ENCODE measurements around the gene SCGB1C1. TPM values are rescaled to one million over a fixed set of nuclear protein-coding genes. Genes with fewer than 3 reads are reported as not detected.
"Not testable (repeated sequence)": the region's sequence is repeated elsewhere in the genome, so short reads cannot be mapped to it uniquely, and the experiment has no call there.

The SCGB1C1 gene
- total and polyA plus RNA-seq, 10 of the 15 experiments (the other 5 are each of a cell fraction or from before 2014, with no cell fraction given) = not detected

- H3K4me3 ChIP-seq; in situ Hi-C loops (cut with MboI); H3K9me3 ChIP-seq (replicated peaks; ENCODE audit: control insufficient read depth, insufficient read depth, low read length); H3K27ac ChIP-seq (ENCODE audit: control insufficient read depth, insufficient read depth); RAD21 ChIA-PET (ENCODE audit: unreplicated experiment); BruUV-seq (replicated peaks); H3K36me3 ChIP-seq (ENCODE audit: control insufficient read depth in 2 of 2, insufficient read depth in 2 of 2, low read length in 1 of 2); H3K4me2 ChIP-seq (ENCODE audit: control insufficient read depth, insufficient read depth); SMC1A ChIA-PET (ENCODE audit: uncharacterized antibody, unreplicated experiment); H3K4me1 ChIP-seq (ENCODE audit: control insufficient read depth, insufficient read depth, low read length); H3K79me2 ChIP-seq (ENCODE audit: control insufficient read depth, insufficient read depth, low read length); CTCF ChIA-PET; intact Hi-C loops (cut with micrococcal nuclease; ENCODE audit: unreplicated experiment); DNase-seq (ENCODE audit: low read depth, low spot score); H3K27me3 ChIP-seq (replicated peaks in 1 of 2; ENCODE audit: control insufficient read depth in 2 of 2, insufficient read depth in 2 of 2, low read length in 1 of 2); H3K9ac ChIP-seq (ENCODE audit: control insufficient read depth, insufficient read depth, low read length); H2AFZ ChIP-seq (ENCODE audit: control insufficient read depth, low read depth, low read length); POLR2A ChIA-PET; H4K20me1 ChIP-seq (ENCODE audit: control insufficient read depth, insufficient read depth): not testable (repeated sequence)
- ATAC-seq (peak; percentile 66), FAIRE-seq (peak; percentile 97)
- WGBS (ENCODE audit: insufficient coverage, insufficient replicate concordance, low lambda C conversion rate, missing lambda C conversion rate) = 23% methylated on average over 4 of the region's 8 CpGs
- 0 out of 6 replicates have a peak, but pooled peaks of 1 of the 3 experiments have one; percentile 12 for TF ChIP-seq CTCF (IDR thresholded peaks at IDR 0.05 in 2 of 3, conservative IDR thresholded peaks at IDR 0.05 in 1 of 3; ENCODE audit: control insufficient read depth in 2 of 3, extremely low read depth in 1 of 3, insufficient read depth in 1 of 3, low read depth in 3 of 3, low read length in 3 of 3)
Observed at GRCh38 chr11:191490-192478, 1.1 kb upstream of the SCGB1C1 start.

GRCh38 chr11:193481-193880 lies 603 bp downstream of the SCGB1C1 start:
- intact Hi-C loops (cut with micrococcal nuclease; ENCODE audit: unreplicated experiment); in situ Hi-C loops (cut with MboI); POLR2A ChIA-PET; H3K27ac ChIP-seq (ENCODE audit: control insufficient read depth, insufficient read depth); BruUV-seq (replicated peaks); FAIRE-seq; CTCF ChIA-PET; H3K4me1 ChIP-seq (ENCODE audit: control insufficient read depth, insufficient read depth, low read length); H3K27me3 ChIP-seq (replicated peaks in 1 of 2; ENCODE audit: control insufficient read depth in 2 of 2, insufficient read depth in 2 of 2, low read length in 1 of 2); H3K4me2 ChIP-seq (ENCODE audit: control insufficient read depth, insufficient read depth); H3K79me2 ChIP-seq (ENCODE audit: control insufficient read depth, insufficient read depth, low read length); H2AFZ ChIP-seq (ENCODE audit: control insufficient read depth, low read depth, low read length); H3K4me3 ChIP-seq; SMC1A ChIA-PET (ENCODE audit: uncharacterized antibody, unreplicated experiment); H4K20me1 ChIP-seq (ENCODE audit: control insufficient read depth, insufficient read depth); ATAC-seq; H3K9me3 ChIP-seq (replicated peaks; ENCODE audit: control insufficient read depth, insufficient read depth, low read length); H3K9ac ChIP-seq (ENCODE audit: control insufficient read depth, insufficient read depth, low read length); H3K36me3 ChIP-seq (ENCODE audit: control insufficient read depth in 2 of 2, insufficient read depth in 2 of 2, low read length in 1 of 2); RAD21 ChIA-PET (ENCODE audit: unreplicated experiment); DNase-seq (ENCODE audit: low read depth, low spot score): not testable (repeated sequence)
- 28% methylated on average over 5 of the region's 5 CpGs for WGBS (ENCODE audit: insufficient coverage, insufficient replicate concordance, low lambda C conversion rate, missing lambda C conversion rate)
